HEK293 (cell line): ENCODE results near the gene SLC10A4.

ENCODE experiments used
- CTCF ChIA-PET: fragments of 350-600 bp; formaldehyde crosslinking; extraction: SDS; loops from one replicate; lab custom pipeline; 2021; ENCODE audit warnings: antibody characterized with exemption; lab: Yijun Ruan, JAX
- POLR2A ChIA-PET: fragments of 300-600 bp; formaldehyde crosslinking; extraction: SDS; loops from one replicate; lab custom pipeline; 2020; ENCODE audit warnings: antibody characterized with exemption, inconsistent platforms; lab: Yijun Ruan, JAX
- H3K27ac ChIP-seq: fragments of 200-500 bp; sonication (Bioruptor generic); 2 replicates; pipeline ENCODE4 v1.5.1; 2014; ENCODE audit warnings: low read depth, low read length, control low read depth, inconsistent platforms; ENCODE audit errors: extremely low read depth
- H3K36me3 ChIP-seq, 2 experiments: fragments of 200-500 bp in 1 of 2; sonication (Bioruptor generic) in 1 of 2; 1 replicate in 1 of 2; 2 replicates in 1 of 2; pipeline ENCODE4 v1.5.1; 2014 to 2017; ENCODE audit warnings: inconsistent platforms in 2 of 2, low read length in 2 of 2; ENCODE audit not compliant: control insufficient read depth in 2 of 2, insufficient read depth in 1 of 2
- H3K4me1 ChIP-seq: fragments of 200-500 bp; sonication (Bioruptor generic); 2 replicates; pipeline ENCODE4 v1.5.1; 2014; ENCODE audit warnings: mild to moderate bottlenecking, low read length, inconsistent platforms; ENCODE audit not compliant: control insufficient read depth, insufficient read depth
- H3K4me3 ChIP-seq: 2 replicates; pipeline ENCODE4 v1.5.1; 2011; ENCODE audit warnings: low read depth, mild to moderate bottlenecking, control low read depth, low read length, moderate library complexity
- H3K9me3 ChIP-seq: fragments of 200-500 bp; sonication (Bioruptor generic); 2 replicates; pipeline ENCODE4 v1.5.1; 2014; ENCODE audit warnings: low read depth, low read length, inconsistent platforms; ENCODE audit not compliant: control insufficient read depth, insufficient read depth
- FEZF1 ChIP-seq: fragments of 450-650 bp; formaldehyde crosslinking; IDR thresholded peaks from 2 replicates; pipeline ENCODE4 v1.5.1; 2016; ENCODE audit warnings: missing biosample characterization, missing genetic modification characterization
- GLIS2 ChIP-seq: fragments of 450-650 bp; formaldehyde crosslinking; IDR thresholded peaks from 2 replicates; pipeline ENCODE4 v1.5.1; 2016; ENCODE audit warnings: missing biosample characterization, missing genetic modification characterization
- MYNN ChIP-seq: fragments of 450-650 bp; formaldehyde crosslinking; IDR thresholded peaks from 2 replicates; pipeline ENCODE4 v1.5.1; 2016; ENCODE audit warnings: missing biosample characterization, missing genetic modification characterization, borderline replicate concordance
- OSR2 ChIP-seq: fragments of 450-650 bp; formaldehyde crosslinking; IDR thresholded peaks from 2 replicates; pipeline ENCODE4 v1.5.1; 2016; ENCODE audit warnings: missing biosample characterization, missing genetic modification characterization
- PRDM1 ChIP-seq: fragments of 450-650 bp; formaldehyde crosslinking; IDR thresholded peaks from 2 replicates; pipeline ENCODE4; 2016; ENCODE audit warnings: missing biosample characterization, missing genetic modification characterization
- SCRT2 ChIP-seq: fragments of 450-650 bp; formaldehyde crosslinking; IDR thresholded peaks from 2 replicates; pipeline ENCODE4 v1.5.1; 2016; ENCODE audit warnings: missing biosample characterization, missing genetic modification characterization
- WT1 ChIP-seq: fragments of 450-650 bp; formaldehyde crosslinking; IDR thresholded peaks from 2 replicates; pipeline ENCODE4 v1.5.1; 2016; ENCODE audit warnings: missing biosample characterization, missing genetic modification characterization
- ZBTB1 ChIP-seq: fragments of 450-650 bp; formaldehyde crosslinking; IDR thresholded peaks from 2 replicates; pipeline ENCODE4 v1.5.1; 2016; ENCODE audit warnings: missing biosample characterization, missing genetic modification characterization
- ZNF214 ChIP-seq: fragments of 450-650 bp; formaldehyde crosslinking; IDR thresholded peaks from 2 replicates; pipeline ENCODE4 v1.5.1; 2017; ENCODE audit warnings: missing biosample characterization, mild to moderate bottlenecking, missing genetic modification characterization, borderline replicate concordance
- ZNF324 ChIP-seq: fragments of 450-650 bp; formaldehyde crosslinking; IDR thresholded peaks from 2 replicates; pipeline ENCODE4 v1.5.1; 2016; ENCODE audit warnings: missing biosample characterization, missing genetic modification characterization
- ZNF335 ChIP-seq: fragments of 450-650 bp; formaldehyde crosslinking; conservative IDR thresholded peaks from 2 replicates; pipeline ENCODE4 v1.5.1; 2016; ENCODE audit warnings: missing biosample characterization, missing genetic modification characterization
- ZNF394 ChIP-seq: fragments of 450-650 bp; formaldehyde crosslinking; IDR thresholded peaks from 2 replicates; pipeline ENCODE4 v1.5.1; 2016; ENCODE audit warnings: missing biosample characterization, missing genetic modification characterization, mild to moderate bottlenecking, moderate library complexity, borderline replicate concordance
- ZNF549 ChIP-seq: fragments of 450-650 bp; IDR thresholded peaks from 2 replicates; pipeline ENCODE4 v1.5.1; 2018; ENCODE audit warnings: missing biosample characterization, missing genetic modification characterization, mild to moderate bottlenecking, inconsistent platforms, moderate library complexity
- ZNF76 ChIP-seq: fragments of 450-650 bp; formaldehyde crosslinking; IDR thresholded peaks from 2 replicates; pipeline ENCODE4; 2016; ENCODE audit warnings: low read depth, missing biosample characterization, missing genetic modification characterization, borderline replicate concordance
- ZNF768 ChIP-seq: fragments of 450-650 bp; formaldehyde crosslinking; IDR thresholded peaks from 2 replicates; pipeline ENCODE4 v1.5.1; 2018; ENCODE audit warnings: missing biosample characterization, mild to moderate bottlenecking, missing genetic modification characterization
- ZNF792 ChIP-seq: fragments of 450-650 bp; formaldehyde crosslinking; IDR thresholded peaks from 2 replicates; pipeline ENCODE4 v1.5.1; 2016; ENCODE audit warnings: missing biosample characterization, missing genetic modification characterization
- TF ChIP-seq, protein P1 (sequence below): fragments of 450-650 bp; formaldehyde crosslinking; IDR thresholded peaks from 2 replicates; pipeline ENCODE4 v1.5.1; 2016; ENCODE audit warnings: missing biosample characterization, missing genetic modification characterization
- TF ChIP-seq, protein P2 (sequence below): fragments of 450-650 bp; formaldehyde crosslinking; IDR thresholded peaks from 2 replicates; pipeline ENCODE4 v1.5.1; 2016; ENCODE audit warnings: missing biosample characterization, missing genetic modification characterization
- TF ChIP-seq, protein P3 (sequence below): fragments of 450-650 bp; formaldehyde crosslinking; IDR thresholded peaks from 2 replicates; pipeline ENCODE4 v1.5.1; 2017; ENCODE audit warnings: missing biosample characterization, missing genetic modification characterization
- TF ChIP-seq, protein P4 (sequence below): fragments of 450-650 bp; formaldehyde crosslinking; IDR thresholded peaks from 2 replicates; pipeline ENCODE4 v1.5.1; 2017; ENCODE audit warnings: missing biosample characterization, missing genetic modification characterization
- TF ChIP-seq, protein P5 (sequence below): fragments of 450-650 bp; formaldehyde crosslinking; IDR thresholded peaks from 2 replicates; pipeline ENCODE4 v1.5.1; 2016; ENCODE audit warnings: missing biosample characterization, missing genetic modification characterization

SLC10A4 gene

DNA sequence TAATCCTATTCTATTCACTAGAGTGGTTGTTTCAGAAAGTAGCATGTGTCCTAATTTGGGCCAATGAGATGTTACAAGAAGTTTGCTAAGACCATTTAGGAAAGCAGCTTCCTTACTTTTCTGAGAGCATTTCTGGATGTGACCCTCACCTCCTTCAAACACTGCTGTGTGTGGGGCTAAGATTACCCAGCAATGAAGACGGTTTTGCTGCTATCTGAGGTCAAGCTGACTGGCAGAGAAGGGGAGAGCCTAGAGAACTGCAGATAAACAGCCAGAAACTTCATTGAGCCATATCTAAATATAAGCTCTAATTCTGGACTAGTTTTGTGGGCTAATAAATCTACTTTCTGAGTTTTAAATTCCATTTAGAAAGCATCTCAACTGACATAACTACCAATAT lies 43.3 kb downstream of the SLC10A4 start:
- no peak overlapping the region for H3K27ac ChIP-seq
- TF ChIP-seq WT1: no peak
- TF ChIP-seq, protein P1, sequence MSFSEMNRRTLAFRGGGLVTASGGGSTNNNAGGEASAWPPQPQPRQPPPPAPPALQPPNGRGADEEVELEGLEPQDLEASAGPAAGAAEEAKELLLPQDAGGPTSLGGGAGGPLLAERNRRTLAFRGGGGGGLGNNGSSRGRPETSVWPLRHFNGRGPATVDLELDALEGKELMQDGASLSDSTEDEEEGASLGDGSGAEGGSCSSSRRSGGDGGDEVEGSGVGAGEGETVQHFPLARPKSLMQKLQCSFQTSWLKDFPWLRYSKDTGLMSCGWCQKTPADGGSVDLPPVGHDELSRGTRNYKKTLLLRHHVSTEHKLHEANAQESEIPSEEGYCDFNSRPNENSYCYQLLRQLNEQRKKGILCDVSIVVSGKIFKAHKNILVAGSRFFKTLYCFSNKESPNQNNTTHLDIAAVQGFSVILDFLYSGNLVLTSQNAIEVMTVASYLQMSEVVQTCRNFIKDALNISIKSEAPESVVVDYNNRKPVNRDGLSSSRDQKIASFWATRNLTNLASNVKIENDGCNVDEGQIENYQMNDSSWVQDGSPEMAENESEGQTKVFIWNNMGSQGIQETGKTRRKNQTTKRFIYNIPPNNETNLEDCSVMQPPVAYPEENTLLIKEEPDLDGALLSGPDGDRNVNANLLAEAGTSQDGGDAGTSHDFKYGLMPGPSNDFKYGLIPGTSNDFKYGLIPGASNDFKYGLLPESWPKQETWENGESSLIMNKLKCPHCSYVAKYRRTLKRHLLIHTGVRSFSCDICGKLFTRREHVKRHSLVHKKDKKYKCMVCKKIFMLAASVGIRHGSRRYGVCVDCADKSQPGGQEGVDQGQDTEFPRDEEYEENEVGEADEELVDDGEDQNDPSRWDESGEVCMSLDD (tag by site-specific recombination): no peak
- TF ChIP-seq SCRT2: no peak
- TF ChIP-seq GLIS2 (tag by site-specific recombination): no peak
- TF ChIP-seq, protein P2, sequence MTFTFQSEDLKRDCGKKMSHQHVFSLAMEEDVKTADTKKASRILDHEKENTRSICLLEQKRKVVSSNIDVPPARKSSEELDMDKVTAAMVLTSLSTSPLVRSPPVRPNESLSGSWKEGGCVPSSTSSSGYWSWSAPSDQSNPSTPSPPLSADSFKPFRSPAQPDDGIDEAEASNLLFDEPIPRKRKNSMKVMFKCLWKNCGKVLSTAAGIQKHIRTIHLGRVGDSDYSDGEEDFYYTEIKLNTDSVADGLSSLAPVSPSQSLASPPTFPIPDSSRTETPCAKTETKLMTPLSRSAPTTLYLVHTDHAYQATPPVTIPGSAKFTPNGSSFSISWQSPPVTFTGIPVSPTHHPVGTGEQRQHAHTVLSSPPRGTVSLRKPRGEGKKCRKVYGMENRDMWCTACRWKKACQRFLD: no peak
- no peak for TF ChIP-seq ZNF335 (tag by site-specific recombination)
- TF ChIP-seq FEZF1: no peak
- TF ChIP-seq ZNF792 (tag by site-specific recombination): no peak
- TF ChIP-seq ZBTB1 (tag by site-specific recombination): no peak
- TF ChIP-seq ZNF76: no peak
- no peak for TF ChIP-seq ZNF214 (tag by site-specific recombination)
- TF ChIP-seq MYNN (tag by site-specific recombination): no peak
- TF ChIP-seq ZNF768 (tag by site-specific recombination): no peak
- no peak for TF ChIP-seq PRDM1
- TF ChIP-seq, protein P3, sequence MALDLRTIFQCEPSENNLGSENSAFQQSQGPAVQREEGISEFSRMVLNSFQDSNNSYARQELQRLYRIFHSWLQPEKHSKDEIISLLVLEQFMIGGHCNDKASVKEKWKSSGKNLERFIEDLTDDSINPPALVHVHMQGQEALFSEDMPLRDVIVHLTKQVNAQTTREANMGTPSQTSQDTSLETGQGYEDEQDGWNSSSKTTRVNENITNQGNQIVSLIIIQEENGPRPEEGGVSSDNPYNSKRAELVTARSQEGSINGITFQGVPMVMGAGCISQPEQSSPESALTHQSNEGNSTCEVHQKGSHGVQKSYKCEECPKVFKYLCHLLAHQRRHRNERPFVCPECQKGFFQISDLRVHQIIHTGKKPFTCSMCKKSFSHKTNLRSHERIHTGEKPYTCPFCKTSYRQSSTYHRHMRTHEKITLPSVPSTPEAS (tag by site-specific recombination): no peak
- TF ChIP-seq, protein P4, sequence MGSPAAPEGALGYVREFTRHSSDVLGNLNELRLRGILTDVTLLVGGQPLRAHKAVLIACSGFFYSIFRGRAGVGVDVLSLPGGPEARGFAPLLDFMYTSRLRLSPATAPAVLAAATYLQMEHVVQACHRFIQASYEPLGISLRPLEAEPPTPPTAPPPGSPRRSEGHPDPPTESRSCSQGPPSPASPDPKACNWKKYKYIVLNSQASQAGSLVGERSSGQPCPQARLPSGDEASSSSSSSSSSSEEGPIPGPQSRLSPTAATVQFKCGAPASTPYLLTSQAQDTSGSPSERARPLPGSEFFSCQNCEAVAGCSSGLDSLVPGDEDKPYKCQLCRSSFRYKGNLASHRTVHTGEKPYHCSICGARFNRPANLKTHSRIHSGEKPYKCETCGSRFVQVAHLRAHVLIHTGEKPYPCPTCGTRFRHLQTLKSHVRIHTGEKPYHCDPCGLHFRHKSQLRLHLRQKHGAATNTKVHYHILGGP (tag by site-specific recombination): no peak
- no peak for TF ChIP-seq OSR2
- ChIA-PET CTCF (no interaction called here), POLR2A (no interaction called here)
- no peaks in the 10 kb centered on the region for H3K9me3 ChIP-seq
- H3K4me3 ChIP-seq: no peak overlapping the region
- H3K4me1 ChIP-seq: no peaks in the 10 kb centered on the region
- peaks cover 9 to 67% of the 10 kb centered on the region in 2 experiments; a peak in 2 of 3 replicates for H3K36me3 ChIP-seq

DNA sequence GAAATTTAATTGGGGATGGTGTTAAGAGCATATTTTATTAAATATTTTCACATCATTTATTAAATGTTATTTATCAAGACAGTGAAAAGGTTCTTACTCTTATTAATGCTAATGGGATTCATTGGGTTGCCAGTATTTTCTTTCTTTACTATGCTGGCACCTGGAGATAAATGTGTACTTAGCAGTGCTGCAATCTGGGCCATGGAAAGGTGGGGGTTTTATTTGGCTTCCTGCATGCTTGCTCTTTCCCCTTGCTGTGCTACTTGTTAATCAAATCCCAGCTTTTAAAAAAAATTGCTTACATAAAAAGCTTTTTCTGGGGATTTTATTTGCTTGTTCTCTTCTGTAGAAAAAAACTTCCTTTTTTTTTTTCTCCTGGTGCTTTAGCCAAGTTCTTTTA lies 55.2 kb downstream of the SLC10A4 start:
- Histone ChIP-seq H3K27ac (no peak overlapping the region), H3K9me3 (no peaks in the 10 kb centered on the region), H3K36me3 (peaks cover 0 to 51% of the 10 kb centered on the region in 2 experiments; a peak in 2 of 3 replicates), H3K4me3 (no peak overlapping the region), H3K4me1 (no peaks in the 10 kb centered on the region)
- CTCF ChIA-PET: interaction anchor here (0.7 kb wide), 1 partner anchor 11 kb away, joined by 3 read pairs; no protein-coding TSS in a partner anchor
- POLR2A ChIA-PET: no interaction called here
- TF ChIP-seq, protein P5, sequence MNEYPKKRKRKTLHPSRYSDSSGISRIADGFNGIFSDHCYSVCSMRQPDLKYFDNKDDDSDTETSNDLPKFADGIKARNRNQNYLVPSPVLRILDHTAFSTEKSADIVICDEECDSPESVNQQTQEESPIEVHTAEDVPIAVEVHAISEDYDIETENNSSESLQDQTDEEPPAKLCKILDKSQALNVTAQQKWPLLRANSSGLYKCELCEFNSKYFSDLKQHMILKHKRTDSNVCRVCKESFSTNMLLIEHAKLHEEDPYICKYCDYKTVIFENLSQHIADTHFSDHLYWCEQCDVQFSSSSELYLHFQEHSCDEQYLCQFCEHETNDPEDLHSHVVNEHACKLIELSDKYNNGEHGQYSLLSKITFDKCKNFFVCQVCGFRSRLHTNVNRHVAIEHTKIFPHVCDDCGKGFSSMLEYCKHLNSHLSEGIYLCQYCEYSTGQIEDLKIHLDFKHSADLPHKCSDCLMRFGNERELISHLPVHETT (tag by site-specific recombination): no peak
- TF ChIP-seq ZNF324: no peak
- TF ChIP-seq ZNF394 (tag by site-specific recombination): no peak
- no peak for TF ChIP-seq ZNF549
